ENCODE data around the gene P3H1. TPM values are rescaled to one million over a fixed set of nuclear protein-coding genes. Genes with fewer than 3 reads are reported as not detected.

P3H1 gene
- total RNA-seq, 1 experiment from 2014 or later = 32.9 TPM

- Histone ChIP-seq H3K27me3 (ENCODE audit: insufficient read depth, low read length) (no peaks in the 10 kb centered on the region), H3K4me3 (replicated peaks in 1 of 2; ENCODE audit: low read depth in 1 of 2, low read length in 2 of 2) (no peak overlapping the region), H3K27ac (ENCODE audit: low read depth, low read length) (no peak overlapping the region), H3K9ac (ENCODE audit: low read length) (no peak overlapping the region), H3K36me3 (ENCODE audit: control insufficient read depth in 1 of 2, insufficient read depth in 2 of 2, low read length in 2 of 2) (no peaks in the 10 kb centered on the region), H3K4me1 (ENCODE audit: control insufficient read depth in 1 of 2, insufficient read depth in 2 of 2, low read length in 2 of 2) (peaks cover 0 to 6% of the 10 kb centered on the region in 2 experiments; a peak in 3 of 4 replicates), H3K79me2 (ENCODE audit: insufficient read depth, low read length) (no peaks in the 10 kb centered on the region), H3K4me2 (ENCODE audit: low read length) (no peak overlapping the region), H4K20me1 (ENCODE audit: insufficient read depth) (no peaks in the 10 kb centered on the region), H2AFZ (ENCODE audit: low read depth, low read length, poor library complexity, severe bottlenecking) (no peak overlapping the region), H3K9me2 (ENCODE audit: insufficient read depth) (no peaks in the 10 kb centered on the region), H3K9me3 (ENCODE audit: control insufficient read depth in 1 of 2, insufficient read depth in 1 of 2, low read depth in 1 of 2, low read length in 2 of 2) (no peaks in the 10 kb centered on the region)
- CTCF ChIA-PET = no interaction called here
- ATAC-seq (no peak), DNase-seq (ENCODE audit: low read depth, low spot score) (no peak)
- TF ChIP-seq CBX3 (IDR thresholded peaks at IDR 0.05; ENCODE audit: low read depth) = no peak
- TF ChIP-seq YY1 (IDR thresholded peaks at IDR 0.05; ENCODE audit: extremely low read depth, insufficient replicate concordance, low read depth, low read length) = no peak
- intact Hi-C loops (cut with micrococcal nuclease) = loop anchor here (10.0 kb wide), 2 partner anchors 394 to 564 kb away; no protein-coding TSS in a partner anchor
- RAD21 ChIA-PET (ENCODE audit: low non-redundant PET in 1 of 2, low total read pairs in 2 of 2, uncharacterized antibody in 2 of 2, unreplicated experiment in 2 of 2) = no interaction called here
- POLR2A ChIA-PET = no interaction called here
- no TSS peak for BruUV-seq (replicated peaks)
These were observed 28.1 kb downstream of the P3H1 start for GRCh38 chr1:42738678-42739226.

- no peak overlapping the region for H3K4me3 ChIP-seq (replicated peaks in 1 of 2; ENCODE audit: low read depth in 1 of 2, low read length in 2 of 2)
- ATAC-seq (no peak), DNase-seq (ENCODE audit: low read depth, low spot score) (no peak)
- no peak overlapping the region for H2AFZ ChIP-seq (ENCODE audit: low read depth, low read length, poor library complexity, severe bottlenecking)
- H3K36me3 ChIP-seq (ENCODE audit: control insufficient read depth in 1 of 2, insufficient read depth in 2 of 2, low read length in 2 of 2) = no peaks in the 10 kb centered on the region
- intact Hi-C loops (cut with micrococcal nuclease) = loop anchor here (10.0 kb wide), 2 partner anchors 393 to 563 kb away; no protein-coding TSS in a partner anchor
- ChIA-PET POLR2A (no interaction called here), CTCF (interaction anchor here (0.6 kb wide), 1 partner anchor 565 kb away, joined by 3 read pairs; no protein-coding TSS in a partner anchor), RAD21 (ENCODE audit: low non-redundant PET in 1 of 2, low total read pairs in 2 of 2, uncharacterized antibody in 2 of 2, unreplicated experiment in 2 of 2) (no interaction called here)
- H3K4me2 ChIP-seq (ENCODE audit: low read length) = no peak overlapping the region
- H3K9me2 ChIP-seq (ENCODE audit: insufficient read depth) = no peaks in the 10 kb centered on the region
- H4K20me1 ChIP-seq (ENCODE audit: insufficient read depth) = no peaks in the 10 kb centered on the region
- TF ChIP-seq ZBTB33 (IDR thresholded peaks at IDR 0.05; ENCODE audit: extremely low read depth, insufficient replicate concordance, low read length) (no peak), JUND (IDR thresholded peaks at IDR 0.05) (no peak), ZNF274 (IDR thresholded peaks at IDR 0.05; ENCODE audit: low read depth, low read length) (no peak), CBX3 (IDR thresholded peaks at IDR 0.05; ENCODE audit: low read depth) (no peak), ELF1 (IDR thresholded peaks at IDR 0.05; ENCODE audit: borderline replicate concordance, low read depth) (no peak), YY1 (IDR thresholded peaks at IDR 0.05; ENCODE audit: extremely low read depth, insufficient replicate concordance, low read depth, low read length) (no peak), EZH2 (IDR thresholded peaks at IDR 0.05) (no peak), FOSL1 (IDR thresholded peaks at IDR 0.05; ENCODE audit: low read depth) (no peak), POLR2AphosphoS5 (IDR thresholded peaks at IDR 0.05; ENCODE audit: low read depth, low read length) (no peak), SIN3A (IDR thresholded peaks at IDR 0.05; ENCODE audit: low read depth) (no peak), ZFX (IDR thresholded peaks at IDR 0.05) (no peak), MAX (IDR thresholded peaks at IDR 0.05) (no peak), ATF3 (IDR thresholded peaks at IDR 0.05) (no peak), SRF (IDR thresholded peaks at IDR 0.05; ENCODE audit: low read depth) (no peak), RAD21 (IDR thresholded peaks at IDR 0.05; ENCODE audit: low read depth) (no peak), CEBPB (IDR thresholded peaks at IDR 0.05; ENCODE audit: low read depth) (no peak), SP1 (IDR thresholded peaks at IDR 0.05; ENCODE audit: low read depth) (no peak)
- H3K4me1 ChIP-seq (ENCODE audit: control insufficient read depth in 1 of 2, insufficient read depth in 2 of 2, low read length in 2 of 2) = peaks cover 0 to 6% of the 10 kb centered on the region in 2 experiments; a peak in 3 of 4 replicates
- no peak overlapping the region for H3K27ac ChIP-seq (ENCODE audit: low read depth, low read length)
- H3K27me3 ChIP-seq (ENCODE audit: insufficient read depth, low read length) = no peaks in the 10 kb centered on the region
- no peak overlapping the region for H3K9ac ChIP-seq (ENCODE audit: low read length)
- no TSS peak for BruUV-seq (replicated peaks)
- no peaks in the 10 kb centered on the region for H3K79me2 ChIP-seq (ENCODE audit: insufficient read depth, low read length)
- H3K9me3 ChIP-seq (ENCODE audit: control insufficient read depth in 1 of 2, insufficient read depth in 1 of 2, low read depth in 1 of 2, low read length in 2 of 2) = no peaks in the 10 kb centered on the region
These were observed 28.7 kb downstream of the P3H1 start for GRCh38 chr1:42737986-42738677.

Measured in HCT116 (cell line).